SU-DHL-6 (cell line): ENCODE data around the gene PER2.

Experiments
- H2AFZ ChIP-seq: fragments of 200-600 bp; sonication (generic); 2 replicates; pipeline ENCODE4 v1.6.1; 2014; ENCODE audit warnings: low read depth, mild to moderate bottlenecking, moderate library complexity, mixed read lengths, antibody characterized with exemption, low read length; ENCODE audit not compliant: severe bottlenecking
- H3F3A ChIP-seq: fragments of 200-600 bp; shearing (Covaris generic); 2 replicates; pipeline ENCODE4 v1.6.0; 2016; ENCODE audit warnings: antibody characterized with exemption, mild to moderate bottlenecking; ENCODE audit not compliant: insufficient read depth
- H3K27ac ChIP-seq: fragments of 200-600 bp; sonication (generic); 2 replicates; pipeline ENCODE4 v1.5.1; 2016; ENCODE audit warnings: low read depth, mild to moderate bottlenecking, low read length, moderate library complexity, mixed read lengths
- H3K27me3 ChIP-seq: fragments of 200-600 bp; sonication (generic), shearing (Covaris generic); 2 replicates; pipeline ENCODE4 v1.6.0; 2014; ENCODE audit warnings: mild to moderate bottlenecking, low read length
- H3K36me3 ChIP-seq: fragments of 200-600 bp; sonication (generic); 2 replicates; pipeline ENCODE4 v1.6.1; 2014; ENCODE audit warnings: mild to moderate bottlenecking, low read length, mixed read lengths
- H3K4me2 ChIP-seq: fragments of 300-600, 200-600 bp; shearing (Covaris generic), sonication (generic); 2 replicates; pipeline ENCODE4 v1.6.0; 2014; ENCODE audit warnings: low read length, low read depth, mild to moderate bottlenecking; ENCODE audit not compliant: poor library complexity, severe bottlenecking
- H3K4me3 ChIP-seq: fragments of 200-600 bp; sonication (generic); 2 replicates; pipeline ENCODE4 v1.5.1; 2014; ENCODE audit warnings: antibody characterized with exemption, low read length, mild to moderate bottlenecking, mixed read lengths; ENCODE audit not compliant: insufficient read depth, poor library complexity, severe bottlenecking
- H3K79me2 ChIP-seq: fragments of 200-600 bp; sonication (generic); 2 replicates; pipeline ENCODE4 v1.6.1; 2014; ENCODE audit warnings: mild to moderate bottlenecking, low read length, moderate library complexity; ENCODE audit not compliant: insufficient read depth
- H3K9ac ChIP-seq: fragments of 200-600 bp; sonication (generic); 2 replicates; pipeline ENCODE4 v1.7.0; 2014; ENCODE audit warnings: mild to moderate bottlenecking, low read length
- H3K9me2 ChIP-seq: fragments of 200-600 bp; sonication (generic); replicated peaks from 2 replicates; pipeline ENCODE4 v1.6.1; 2014; ENCODE audit warnings: low read length; ENCODE audit not compliant: insufficient read depth
- H3K9me3 ChIP-seq: fragments of 200-600 bp; sonication (generic); 2 replicates; pipeline ENCODE4 v1.6.1; 2014; ENCODE audit warnings: low read length, mixed read lengths; ENCODE audit not compliant: insufficient read depth
- H4K20me1 ChIP-seq: fragments of 200-600 bp; sonication (generic); 2 replicates; pipeline ENCODE4 v1.6.1; 2014; ENCODE audit warnings: low read depth, mild to moderate bottlenecking, antibody characterized with exemption, low read length, moderate library complexity, mixed read lengths
- EZH2phosphoT487 ChIP-seq: fragments of 200-600 bp; sonication (generic), shearing (Covaris generic); conservative IDR thresholded peaks from 2 replicates; pipeline ENCODE4 v1.6.1; 2018; ENCODE audit warnings: mild to moderate bottlenecking, antibody characterized with exemption, low read length, moderate library complexity, mixed read lengths
- TF ChIP-seq, protein P1 (sequence below): fragments of 200-600 bp; sonication (generic); IDR thresholded peaks from one replicate; pipeline ENCODE4 v1.5.1; 2017; ENCODE audit warnings: antibody characterized with exemption, mild to moderate bottlenecking, low read length, moderate library complexity; ENCODE audit not compliant: insufficient read depth, poor library complexity, severe bottlenecking

PER2 gene

GRCh38 chr2:238251986-238252385 lies 36.4 kb downstream of the PER2 start:
- no peak overlapping the region for H2AFZ ChIP-seq
- H3K9me3 ChIP-seq, result no peaks in the 10 kb centered on the region
- no peak overlapping the region for H3K4me3 ChIP-seq
- peaks cover 14% of the 10 kb centered on the region; the same call in 1 of the 2 replicates for H3K36me3 ChIP-seq
- H3K27ac ChIP-seq, result no peak overlapping the region
- H3F3A ChIP-seq, result no peaks in the 10 kb centered on the region
- no peaks in the 10 kb centered on the region for H3K79me2 ChIP-seq
- H3K27me3 ChIP-seq, result no peaks in the 10 kb centered on the region
- H4K20me1 ChIP-seq, result no peaks in the 10 kb centered on the region
- H3K4me2 ChIP-seq, result no peak overlapping the region
- no peaks in the 10 kb centered on the region for H3K9me2 ChIP-seq
- TF ChIP-seq EZH2phosphoT487, result no peak
- TF ChIP-seq, protein P1, sequence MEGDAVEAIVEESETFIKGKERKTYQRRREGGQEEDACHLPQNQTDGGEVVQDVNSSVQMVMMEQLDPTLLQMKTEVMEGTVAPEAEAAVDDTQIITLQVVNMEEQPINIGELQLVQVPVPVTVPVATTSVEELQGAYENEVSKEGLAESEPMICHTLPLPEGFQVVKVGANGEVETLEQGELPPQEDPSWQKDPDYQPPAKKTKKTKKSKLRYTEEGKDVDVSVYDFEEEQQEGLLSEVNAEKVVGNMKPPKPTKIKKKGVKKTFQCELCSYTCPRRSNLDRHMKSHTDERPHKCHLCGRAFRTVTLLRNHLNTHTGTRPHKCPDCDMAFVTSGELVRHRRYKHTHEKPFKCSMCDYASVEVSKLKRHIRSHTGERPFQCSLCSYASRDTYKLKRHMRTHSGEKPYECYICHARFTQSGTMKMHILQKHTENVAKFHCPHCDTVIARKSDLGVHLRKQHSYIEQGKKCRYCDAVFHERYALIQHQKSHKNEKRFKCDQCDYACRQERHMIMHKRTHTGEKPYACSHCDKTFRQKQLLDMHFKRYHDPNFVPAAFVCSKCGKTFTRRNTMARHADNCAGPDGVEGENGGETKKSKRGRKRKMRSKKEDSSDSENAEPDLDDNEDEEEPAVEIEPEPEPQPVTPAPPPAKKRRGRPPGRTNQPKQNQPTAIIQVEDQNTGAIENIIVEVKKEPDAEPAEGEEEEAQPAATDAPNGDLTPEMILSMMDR, result no peak
- no peak overlapping the region for H3K9ac ChIP-seq

- Histone ChIP-seq H3K27ac (no peak overlapping the region), H3K4me3 (no peak overlapping the region), H3K4me2 (no peak overlapping the region), H3K36me3 (peaks cover 13% of the 10 kb centered on the region; the same call in 1 of the 2 replicates), H2AFZ (no peak overlapping the region), H3K9ac (no peak overlapping the region), H3K9me3 (no peaks in the 10 kb centered on the region), H3K9me2 (no peaks in the 10 kb centered on the region), H4K20me1 (no peaks in the 10 kb centered on the region), H3F3A (no peaks in the 10 kb centered on the region), H3K27me3 (no peaks in the 10 kb centered on the region), H3K79me2 (no peaks in the 10 kb centered on the region)
- TF ChIP-seq, protein P1, result no peak
- no peak for TF ChIP-seq EZH2phosphoT487
Measured at GRCh38 chr2:238251331-238251730, 37.1 kb downstream of the PER2 start.

- H3K4me3 ChIP-seq, result no peak overlapping the region
- H3K9me2 ChIP-seq, result no peaks in the 10 kb centered on the region
- TF ChIP-seq, protein P1, result no peak
- TF ChIP-seq EZH2phosphoT487, result no peak
- H3K9ac ChIP-seq, result no peak overlapping the region
- no peaks in the 10 kb centered on the region for H3K27me3 ChIP-seq
- H3K79me2 ChIP-seq, result no peaks in the 10 kb centered on the region
- no peaks in the 10 kb centered on the region for H3K9me3 ChIP-seq
- no peak overlapping the region for H2AFZ ChIP-seq
- peaks cover 10% of the 10 kb centered on the region; the same call in 1 of the 2 replicates for H3K36me3 ChIP-seq
- no peak overlapping the region for H3K27ac ChIP-seq
- H4K20me1 ChIP-seq, result no peaks in the 10 kb centered on the region
- H3K4me2 ChIP-seq, result no peak overlapping the region
- no peaks in the 10 kb centered on the region for H3F3A ChIP-seq
Measured at GRCh38 chr2:238250896-238251295, 37.5 kb downstream of the PER2 start.
